GM19463 (cell line): ENCODE results near the gene GAS7.

Experiments
- ATAC-seq: cut with Tn5 transposase; IDR thresholded peaks from one replicate; pipeline ENCODE4 v1.9.1; 2021; ENCODE audit warnings: mild to moderate bottlenecking, moderate library complexity; ENCODE audit not compliant: unreplicated experiment

Gene GAS7

DNA sequence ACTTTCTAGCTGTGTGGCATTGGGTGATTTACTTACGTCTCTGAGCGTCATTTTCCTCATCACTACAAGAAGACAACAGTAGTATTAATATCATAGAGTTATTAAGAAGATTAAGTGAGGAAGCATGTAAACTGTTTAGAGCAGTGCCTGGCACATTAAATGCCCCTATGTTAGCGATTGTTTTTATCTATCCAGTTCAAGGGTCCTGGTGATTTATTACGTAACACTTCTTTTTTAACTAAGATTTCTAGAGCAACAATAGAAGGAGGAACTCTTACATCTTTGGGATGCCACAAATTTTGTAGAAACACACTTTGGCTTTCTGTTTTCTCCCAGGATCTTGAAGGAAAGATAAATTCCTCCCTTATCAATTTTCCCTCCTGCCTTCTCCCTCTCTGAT is 3.3 kb upstream of the GAS7 start:
- ATAC-seq, result no peak

DNA sequence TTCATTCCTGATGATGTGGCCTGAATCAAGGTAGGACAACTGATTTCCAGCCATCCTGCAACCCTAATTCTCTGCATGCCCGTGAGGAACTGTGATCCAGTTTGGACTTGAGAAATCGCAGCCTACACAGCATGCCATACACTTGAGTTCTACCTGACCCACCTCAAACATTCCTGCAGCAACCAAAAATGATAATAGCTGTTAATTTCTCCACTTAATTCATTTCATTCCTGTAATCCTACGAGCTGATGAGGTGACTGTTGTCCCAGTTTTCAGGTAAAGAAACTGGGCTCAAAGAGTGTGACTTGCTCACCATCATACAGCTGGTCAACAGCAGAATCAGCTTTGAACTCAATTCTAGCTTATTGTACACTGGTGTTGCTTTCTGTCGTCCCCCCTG is 2.2 kb upstream of the GAS7 start:
- ATAC-seq, result no peak

DNA sequence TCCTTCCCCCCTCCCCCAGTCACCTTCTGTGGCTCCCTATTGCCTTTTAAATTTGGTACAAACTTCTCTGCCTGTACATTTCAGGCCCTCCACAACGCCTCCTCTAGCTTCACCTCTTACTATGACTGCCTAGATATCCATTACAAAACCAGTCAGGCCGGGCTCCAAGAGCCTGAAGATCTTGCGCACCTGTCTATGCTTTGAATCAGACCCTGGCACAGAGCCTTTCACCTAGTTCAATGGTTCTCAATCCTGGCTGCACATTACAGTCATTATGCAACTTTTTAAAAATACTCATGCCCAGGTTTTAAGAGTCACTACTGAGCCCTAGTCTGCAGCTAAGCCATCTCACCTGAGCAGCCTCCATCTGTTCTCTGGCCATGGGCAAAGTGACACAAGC is 1.6 kb upstream of the GAS7 start:
- no peak for ATAC-seq

DNA sequence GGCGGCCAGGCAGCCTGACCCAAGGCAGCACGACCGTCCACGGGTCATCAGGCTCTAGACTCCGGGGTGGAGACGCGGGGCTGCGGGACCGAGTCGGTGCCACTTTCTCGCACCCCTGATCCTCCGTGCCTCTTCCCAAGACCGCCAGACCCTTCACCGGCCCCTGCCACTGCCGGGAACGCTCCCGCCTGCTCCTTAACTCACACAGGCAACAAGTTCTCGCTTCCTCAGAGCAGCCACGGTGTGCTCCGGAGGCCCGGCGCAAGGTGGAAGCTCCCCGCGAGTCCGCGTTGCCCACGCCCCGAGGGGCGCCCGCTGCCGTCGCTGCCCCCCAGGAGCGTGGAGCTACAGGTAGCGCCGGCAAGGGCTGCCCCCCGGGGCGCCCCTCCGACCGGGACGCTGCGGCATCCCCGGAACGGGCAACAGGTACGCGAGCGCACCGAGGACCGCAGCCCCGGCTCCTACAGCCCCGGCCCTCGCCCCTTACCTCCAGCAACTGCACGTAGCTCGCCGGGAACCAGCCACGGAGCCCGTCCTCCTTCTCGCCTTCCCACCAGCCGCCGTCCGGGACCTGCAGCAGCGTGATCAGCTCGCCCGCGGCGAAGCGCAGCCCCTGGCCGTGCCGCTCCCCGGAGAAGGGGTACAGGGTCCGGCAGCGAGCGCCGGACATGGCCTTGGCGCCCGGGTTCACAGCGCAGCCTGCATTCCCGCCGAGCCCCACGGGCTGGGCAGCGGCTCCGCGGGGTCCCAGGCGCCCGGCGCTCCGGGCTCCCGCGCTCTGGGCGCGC is 491 bp downstream of the GAS7 start:
- ATAC-seq, result no peak

DNA sequence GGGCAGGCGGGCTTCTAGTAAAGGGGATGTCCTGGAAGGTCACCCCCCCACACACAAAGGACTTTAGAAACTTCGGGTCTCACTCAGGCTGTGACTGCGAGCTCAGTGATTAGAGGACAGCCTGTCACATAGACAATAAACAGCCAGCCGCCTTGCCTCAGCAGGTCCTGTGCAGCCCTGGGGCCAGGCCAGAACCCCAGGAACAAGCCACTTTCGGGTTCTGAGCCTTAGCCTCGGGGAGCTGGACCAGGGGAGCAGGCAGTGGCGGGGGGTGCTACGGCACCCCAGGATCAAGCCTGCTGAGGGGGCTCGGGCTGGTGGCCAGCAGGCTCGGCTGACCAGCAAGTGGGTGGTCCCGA is 1.1 kb downstream of the GAS7 start:
- ATAC-seq, result no peak

DNA sequence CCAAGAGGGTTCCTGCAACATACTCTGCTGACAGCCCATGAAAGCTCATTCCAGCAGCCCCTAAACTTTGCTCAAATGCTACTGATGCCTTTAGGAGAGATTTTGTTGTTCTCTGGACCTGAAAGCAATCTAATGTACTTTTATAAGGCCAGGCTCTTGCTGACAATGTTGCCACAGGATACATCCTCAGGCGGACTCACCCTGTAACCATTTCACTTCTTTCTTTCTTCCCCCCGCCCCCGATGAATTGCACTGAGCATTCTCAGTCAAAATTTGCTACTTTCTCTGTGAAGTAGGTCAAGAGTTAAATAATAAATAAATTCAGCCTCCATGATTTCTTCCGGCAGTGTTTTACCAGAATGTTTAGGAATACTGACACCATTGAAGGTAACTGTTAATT is 1.5 kb downstream of the GAS7 start:
- ATAC-seq, result no peak

DNA sequence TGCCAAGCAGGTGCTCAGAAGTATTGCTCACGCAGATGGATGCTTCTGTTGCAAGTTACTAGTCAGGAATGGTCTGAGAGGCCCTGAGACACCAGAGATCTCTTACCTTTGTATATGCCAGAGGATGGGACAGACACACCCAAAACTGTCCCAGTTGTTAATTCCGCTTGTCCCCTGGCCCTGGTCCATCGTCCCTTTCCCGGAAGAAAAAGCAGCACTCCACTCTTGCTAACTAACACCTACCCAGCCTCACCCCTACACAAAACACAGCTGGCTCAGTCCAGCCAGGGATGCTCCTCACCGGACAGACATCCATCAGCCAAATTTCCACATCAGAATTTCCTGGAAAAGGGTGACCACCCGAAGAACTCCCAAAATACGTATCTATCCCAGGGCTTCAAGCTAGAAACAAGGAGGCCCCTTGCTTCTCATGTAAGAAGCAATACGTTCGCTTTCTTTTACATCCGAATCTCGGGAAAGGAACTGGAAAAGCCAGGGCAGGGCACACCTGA is 2.0 kb downstream of the GAS7 start:
- no peak for ATAC-seq

DNA sequence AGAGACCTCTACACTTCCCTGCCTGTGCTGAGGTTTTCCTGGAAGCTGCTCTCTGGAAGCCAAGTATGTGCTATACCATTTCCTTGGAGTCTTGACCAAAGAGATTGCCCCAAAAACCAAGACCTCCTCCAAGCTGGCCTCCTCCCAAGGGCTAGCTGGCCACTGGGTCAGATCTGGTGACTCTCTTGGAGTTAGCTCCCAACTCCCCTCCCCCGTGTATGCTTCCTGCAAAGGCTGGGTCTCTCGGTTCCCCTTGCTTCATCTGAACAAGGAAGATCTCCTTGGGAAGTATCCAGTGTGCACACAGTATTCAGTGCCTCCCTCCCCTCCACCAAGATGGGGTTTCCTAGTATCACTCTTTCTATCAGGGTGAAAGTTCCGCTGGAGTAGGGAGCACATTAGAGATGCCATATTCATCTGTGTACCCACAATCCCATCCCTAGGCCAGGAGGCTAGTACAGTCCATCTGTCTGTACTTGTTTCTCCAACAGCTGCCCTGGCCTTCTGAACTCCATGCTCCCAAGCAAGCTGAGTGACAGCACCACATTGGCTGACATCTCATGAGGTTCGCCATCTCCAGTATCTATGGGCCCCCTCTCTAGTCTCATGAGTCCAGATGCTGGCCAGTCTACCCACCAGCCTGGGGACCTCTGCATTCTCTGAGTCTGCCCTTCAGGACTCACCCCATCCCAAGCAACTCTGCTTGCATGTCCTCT is 3.2 kb downstream of the GAS7 start:
- ATAC-seq, result no peak

DNA sequence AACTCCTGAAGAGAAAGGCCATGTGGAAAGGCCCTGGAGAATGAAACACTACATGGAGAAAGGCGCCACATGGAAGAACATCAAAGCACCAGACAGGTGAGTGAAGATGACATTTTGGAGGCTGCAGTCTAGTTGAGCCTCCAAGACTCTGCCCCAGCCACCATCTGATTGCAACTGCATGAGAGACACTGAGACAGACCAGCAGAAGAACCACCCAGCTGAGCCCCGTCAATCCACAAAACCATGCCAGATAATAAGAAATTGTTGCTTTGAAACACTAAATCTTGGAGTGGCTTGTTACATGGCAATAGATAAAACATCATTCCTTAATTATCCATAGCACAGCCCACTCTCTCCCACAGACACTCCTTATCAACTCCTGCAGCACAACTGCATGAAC is 4.8 kb downstream of the GAS7 start:
- ATAC-seq, result no peak

DNA sequence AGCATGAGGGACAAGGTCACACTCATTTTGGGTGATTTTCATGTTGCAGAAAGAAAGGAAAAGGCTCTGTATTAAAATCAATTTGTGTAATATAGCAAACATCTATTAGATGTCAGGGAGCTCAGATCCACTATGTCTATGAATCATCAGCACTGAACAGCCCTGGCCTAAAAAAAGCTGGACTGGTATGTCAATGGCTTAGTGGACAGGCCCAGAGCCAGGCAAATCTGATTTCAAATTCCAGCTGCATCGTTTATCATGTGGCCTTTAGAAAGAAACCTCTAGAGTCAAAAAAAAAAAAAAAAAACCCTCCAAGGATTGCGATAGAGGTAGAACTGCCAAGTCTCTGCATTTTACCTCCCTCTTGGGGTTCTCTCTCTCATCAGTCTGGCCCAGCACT is 5.4 kb downstream of the GAS7 start:
- ATAC-seq, result no peak

DNA sequence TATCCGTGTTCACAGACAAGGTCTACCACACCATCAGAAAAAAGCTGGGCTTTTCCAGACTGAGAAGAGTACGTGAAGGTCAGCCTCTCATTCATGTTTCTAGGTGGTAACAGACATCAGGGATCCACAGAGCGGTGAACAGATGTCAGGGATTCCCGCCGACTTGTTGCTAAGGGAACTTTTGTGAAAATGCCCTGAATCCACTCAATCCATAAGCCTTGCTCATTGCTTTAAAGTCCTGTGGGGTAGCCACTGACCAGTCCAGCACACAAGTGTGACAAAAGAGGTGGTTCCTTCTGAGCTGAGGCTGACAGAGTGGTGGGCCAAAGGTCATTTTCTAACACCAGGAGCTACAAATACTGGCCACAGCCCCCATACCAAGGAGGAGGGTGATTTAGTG is 5.9 kb downstream of the GAS7 start:
- no peak for ATAC-seq

DNA sequence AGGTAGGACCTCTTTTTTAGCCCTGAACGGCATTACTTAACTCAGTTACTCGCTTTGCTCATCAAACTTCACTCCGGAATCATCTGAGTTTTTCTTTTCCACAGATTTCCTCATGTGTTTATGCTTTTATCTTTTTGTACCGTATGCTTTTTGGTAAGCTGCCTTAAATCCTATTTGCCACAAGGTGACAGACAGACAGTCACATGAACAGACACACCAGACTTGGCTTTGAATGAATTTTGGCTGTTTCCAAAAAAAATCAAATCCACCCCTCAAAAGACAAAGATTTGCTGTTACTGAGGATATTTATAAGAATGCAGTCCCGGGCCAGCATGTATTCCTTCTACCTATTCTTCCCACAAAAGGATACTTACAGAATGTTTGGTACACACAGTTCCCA is 10.9 kb downstream of the GAS7 start:
- ATAC-seq, result no peak

DNA sequence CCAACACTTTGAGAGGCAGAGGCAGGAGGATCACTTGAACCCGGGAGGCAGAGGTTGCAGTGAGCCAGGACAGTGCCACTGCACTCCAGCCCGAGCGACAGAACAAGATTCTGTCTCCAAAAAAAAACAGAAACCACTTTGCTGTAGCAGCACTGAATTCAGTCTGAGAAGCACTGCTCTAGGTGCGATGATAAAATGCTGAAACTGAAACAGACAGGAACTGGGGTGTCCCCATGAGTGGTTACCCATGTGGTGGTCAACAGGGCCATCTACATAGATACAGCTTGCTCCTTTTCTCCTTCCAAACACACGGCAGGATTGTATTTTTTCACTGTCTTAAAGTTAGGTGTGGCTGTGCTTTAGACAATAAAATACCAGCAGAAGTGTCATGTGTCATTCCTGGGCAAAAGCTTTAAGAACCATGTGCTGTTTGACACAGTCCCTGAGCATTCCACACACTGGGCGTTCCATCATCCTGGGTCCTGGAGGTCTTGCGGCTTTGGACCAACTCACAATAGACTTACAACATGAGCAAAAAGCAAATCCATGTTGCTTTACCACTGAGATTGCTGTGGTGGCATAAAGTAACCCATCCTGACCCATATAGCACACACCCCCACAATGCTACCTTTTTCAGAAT is 11.5 kb downstream of the GAS7 start:
- no peak for ATAC-seq

DNA sequence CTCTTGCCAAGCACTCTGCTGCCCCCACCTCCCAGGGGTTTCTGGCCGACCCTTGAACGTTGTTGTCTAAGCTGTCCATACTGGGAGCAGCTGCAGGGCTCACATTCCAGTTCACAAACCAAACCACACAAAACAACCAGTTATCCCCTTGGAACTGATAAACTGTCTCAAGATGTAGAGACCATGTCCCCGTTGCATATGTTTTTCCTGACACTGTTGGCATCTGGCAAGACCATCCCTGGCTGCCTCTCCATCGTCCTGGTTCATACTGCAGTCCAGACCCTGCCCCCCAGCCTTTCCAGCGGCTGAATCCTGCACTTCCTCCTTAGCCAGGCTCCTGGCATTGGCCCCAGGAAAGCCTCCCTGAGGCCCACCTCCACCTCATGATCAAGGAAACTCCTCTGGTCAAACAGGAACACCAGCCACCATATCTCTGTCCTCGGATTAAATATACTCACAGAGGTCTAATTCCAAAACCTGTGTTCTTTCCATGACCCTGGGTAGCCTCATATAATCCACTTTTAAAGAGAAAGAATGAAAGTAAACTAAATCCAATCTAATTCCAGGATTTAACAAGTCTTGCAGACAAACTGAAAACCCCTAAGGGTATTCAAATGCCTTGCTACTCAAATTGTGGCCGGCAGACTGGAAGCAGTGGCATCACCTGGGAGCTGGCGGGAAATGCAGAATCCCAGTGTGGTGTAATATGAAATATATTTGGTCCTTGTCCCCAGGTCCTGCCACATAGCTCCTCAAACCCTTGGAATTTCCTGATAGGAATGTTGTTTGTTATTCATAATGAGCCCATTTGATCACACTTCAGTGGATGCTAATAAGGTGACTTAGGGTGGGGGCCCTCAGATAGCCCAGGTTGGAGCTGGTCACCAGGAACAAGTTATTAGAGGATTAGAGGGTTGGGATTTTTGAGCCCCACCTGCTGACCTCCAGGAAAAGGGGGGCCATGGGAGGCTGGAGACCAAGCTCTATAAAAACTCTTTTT is 14.2 kb downstream of the GAS7 start:
- no peak for ATAC-seq

DNA sequence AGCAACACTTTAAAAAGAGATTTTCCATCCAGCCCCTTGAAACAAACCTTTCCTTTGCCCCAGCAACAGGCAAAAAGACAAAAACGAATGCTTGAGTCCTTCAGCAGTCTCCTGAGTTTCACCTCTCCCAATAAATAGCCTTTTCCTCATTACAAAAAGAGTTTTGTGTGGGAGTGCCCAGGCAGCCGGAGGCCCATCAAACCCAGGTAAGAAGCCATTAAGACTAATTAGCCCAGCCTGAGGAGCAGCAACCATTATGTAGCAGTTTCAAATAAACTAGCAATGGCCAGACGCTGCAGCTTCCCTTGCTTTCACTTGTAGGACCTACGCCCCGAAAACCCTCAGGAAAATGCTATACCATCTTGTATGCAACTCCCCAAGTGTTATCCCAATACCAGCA is 15.6 kb downstream of the GAS7 start:
- no peak for ATAC-seq

DNA sequence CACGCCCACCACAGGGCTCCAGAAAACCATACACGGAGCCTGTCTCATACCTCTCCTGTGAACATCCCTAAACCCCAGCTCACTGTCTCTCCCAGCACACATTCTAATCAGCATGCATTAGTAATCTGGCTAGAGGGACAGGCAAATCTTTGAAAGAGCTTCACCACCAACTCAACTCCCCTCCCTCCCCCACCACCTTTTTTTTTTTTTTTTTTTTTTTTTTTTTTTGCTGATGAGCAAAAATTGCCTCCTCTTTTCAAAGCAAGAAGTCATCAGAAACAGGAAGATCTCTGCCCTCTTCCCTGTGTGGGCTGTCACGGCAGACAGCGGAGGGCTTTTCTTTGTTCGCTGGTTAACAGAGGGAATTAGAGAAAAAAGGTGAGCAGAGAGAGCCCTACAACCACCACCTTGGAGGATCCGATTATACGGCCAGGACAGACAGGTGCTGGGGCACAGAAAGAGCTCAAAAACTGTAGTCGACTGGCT is 19.9 kb downstream of the GAS7 start:
- no peak for ATAC-seq

DNA sequence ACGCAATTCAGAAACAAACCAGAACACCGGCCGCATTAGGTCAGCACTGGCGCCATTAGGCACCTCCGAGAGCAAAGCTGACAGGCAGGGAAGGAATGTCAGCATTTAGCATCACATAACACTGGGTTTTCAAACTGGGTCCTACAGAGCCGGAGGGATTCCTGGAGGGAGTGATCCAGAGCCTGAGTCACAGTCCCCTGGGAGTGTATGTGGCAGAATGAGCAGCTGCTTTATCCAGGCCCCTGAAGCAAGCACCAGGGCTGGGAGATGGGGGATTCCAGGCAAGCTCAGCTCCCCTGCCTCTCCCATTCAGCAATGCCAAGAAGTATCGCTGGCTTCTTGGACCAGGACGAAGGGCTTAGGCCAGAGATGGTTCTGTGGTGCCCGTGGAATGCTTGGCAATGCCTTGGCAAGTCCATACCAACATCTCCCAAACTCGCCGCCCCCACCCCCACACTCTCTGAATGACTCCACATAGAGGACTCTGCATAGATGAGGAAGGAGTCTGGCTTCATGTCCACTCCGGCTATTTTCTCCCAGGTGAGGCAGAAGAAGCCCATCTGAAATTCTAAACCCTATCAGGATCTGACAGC is 20.4 kb downstream of the GAS7 start:
- ATAC-seq, result no peak

DNA sequence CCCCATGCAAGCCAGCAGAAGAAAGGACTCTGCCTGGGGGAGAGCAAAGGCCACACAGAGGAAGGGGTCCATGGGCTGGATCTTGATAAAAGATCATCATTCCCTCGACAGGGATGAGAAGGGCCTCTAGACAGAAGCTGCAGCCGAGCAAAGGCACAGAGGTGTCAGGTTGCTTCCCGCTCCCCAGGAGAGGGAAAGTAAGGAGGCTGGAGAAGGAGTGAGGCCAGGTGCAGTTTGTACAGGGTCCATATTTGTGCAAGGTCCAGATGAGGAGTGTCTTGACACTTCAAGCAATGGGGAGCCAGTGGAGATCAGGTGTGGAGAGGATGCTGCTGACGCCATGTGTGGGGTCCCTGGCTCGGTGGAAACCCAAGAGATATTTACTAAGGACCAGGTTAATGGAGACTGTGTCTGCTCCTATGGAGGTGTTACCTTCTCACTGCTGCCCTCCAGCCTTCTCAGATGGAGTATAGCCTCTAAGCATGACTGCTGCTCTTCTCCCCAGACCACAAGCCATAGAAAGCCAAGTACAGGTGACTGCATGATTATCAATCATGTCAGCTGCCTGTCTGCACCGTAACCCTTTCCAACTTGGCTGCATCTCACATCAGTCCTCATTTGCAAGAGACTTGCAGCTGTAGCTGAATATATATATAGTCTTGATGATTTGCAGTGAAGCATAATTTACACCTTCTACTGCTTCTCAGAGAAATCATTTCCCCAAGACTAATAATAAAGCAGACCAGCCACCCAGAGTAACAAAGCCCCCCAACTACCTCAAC is 21.1 kb downstream of the GAS7 start:
- ATAC-seq, result no peak

DNA sequence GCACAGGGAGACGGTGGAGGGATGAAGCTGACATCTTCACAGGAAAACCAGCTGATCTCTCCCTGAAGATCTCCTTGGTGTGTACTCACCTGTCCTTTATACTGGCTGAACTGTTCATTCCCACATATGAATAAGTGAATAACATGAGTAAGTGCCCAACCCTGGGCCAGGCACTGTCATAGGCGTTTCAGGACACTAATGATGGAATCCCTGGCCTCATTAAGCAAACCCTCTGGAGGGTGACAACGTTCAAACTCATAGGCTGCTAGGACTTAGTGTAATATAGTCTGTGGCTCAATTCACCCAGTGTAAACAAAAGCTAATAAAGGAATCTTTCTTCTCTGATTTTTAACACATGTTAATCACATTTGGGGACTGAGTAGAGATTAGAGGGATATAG is 24.5 kb downstream of the GAS7 start:
- no peak for ATAC-seq

DNA sequence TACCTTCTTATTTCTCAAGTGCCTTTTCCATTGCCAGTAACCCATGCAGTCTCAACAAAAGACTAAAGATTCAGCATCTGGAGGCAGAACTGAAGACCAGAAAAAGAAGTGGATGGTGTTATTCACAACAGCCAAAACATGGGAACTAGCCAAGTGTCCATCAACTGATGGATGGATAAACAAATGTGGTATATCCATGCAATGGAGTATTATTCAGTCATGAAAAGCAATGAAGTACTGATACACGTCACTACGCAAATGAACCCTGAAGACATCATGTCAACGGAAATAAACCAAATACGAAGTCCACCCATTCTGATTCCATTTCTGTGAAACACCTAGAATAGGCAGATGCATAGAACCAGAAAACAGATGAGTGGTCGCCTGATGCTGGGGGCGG is 25.6 kb downstream of the GAS7 start:
- ATAC-seq, result no peak
